GM18498 (cell line): ENCODE data around the gene HILPDA.

Experiments used
- ATAC-seq: cut with Tn5 transposase; IDR thresholded peaks from one replicate; pipeline ENCODE4 v1.9.1; 2021; ENCODE audit warnings: mild to moderate bottlenecking, moderate library complexity; ENCODE audit not compliant: unreplicated experiment

Gene HILPDA

GRCh38 chr7:128455543-128456254, at the start of gene HILPDA:
HILPDA (plus strand) TSS chr7:128455878; CDS start chr7:128457269, 1,391 bp downstream.
- ATAC-seq: peak; percentile 87

GRCh38 chr7:128406314-128407232, 49.1 kb upstream of the HILPDA start:
- ATAC-seq: no peak

GRCh38 chr7:128407233-128407589, 48.5 kb upstream of the HILPDA start:
- ATAC-seq: no peak

GRCh38 chr7:128407751-128408708, 47.6 kb upstream of the HILPDA start:
- no peak for ATAC-seq

GRCh38 chr7:128408709-128409595, 46.7 kb upstream of the HILPDA start:
- no peak for ATAC-seq

GRCh38 chr7:128409596-128410450, 45.9 kb upstream of the HILPDA start, which contains the start of gene IMPDH1:
IMPDH1 (minus strand) TSS chr7:128409982; CDS start chr7:128409901, 81 bp downstream.
- peak; percentile 83 for ATAC-seq

- no peak for ATAC-seq
These were observed 45.3 kb upstream of the HILPDA start for GRCh38 chr7:128410451-128410753.

GRCh38 chr7:128415217-128415785, 40.4 kb upstream of the HILPDA start:
- ATAC-seq: no peak

GRCh38 chr7:128417071-128417470, 38.6 kb upstream of the HILPDA start:
- no peak for ATAC-seq

- ATAC-seq: no peak
These were observed 36.4 kb upstream of the HILPDA start for GRCh38 chr7:128419257-128419656.

- ATAC-seq: no peak
These were observed 34.9 kb upstream of the HILPDA start for GRCh38 chr7:128420773-128421172.

GRCh38 chr7:128421384-128421783, 34.3 kb upstream of the HILPDA start:
- ATAC-seq: no peak

GRCh38 chr7:128422037-128422436, 33.6 kb upstream of the HILPDA start:
- no peak for ATAC-seq

- no peak for ATAC-seq
These were observed 32.8 kb upstream of the HILPDA start for GRCh38 chr7:128422842-128423241.

GRCh38 chr7:128424686-128425275, 30.9 kb upstream of the HILPDA start:
- no peak for ATAC-seq

- ATAC-seq: no peak
These were observed 29.8 kb upstream of the HILPDA start for GRCh38 chr7:128425850-128426249.

GRCh38 chr7:128427289-128427891, 28.3 kb upstream of the HILPDA start:
- ATAC-seq: no peak

- ATAC-seq: no peak
These were observed 25.5 kb upstream of the HILPDA start for GRCh38 chr7:128430207-128430606.
